ENCODE results near the gene GTF2A1.
A peak's percentile ranks its signal among the peaks of the same experiment; 100 is the strongest.

The GTF2A1 gene

GRCh38 chr14:81132468-81132867, 88.3 kb downstream of the GTF2A1 start:
- no peak for DNase-seq (ENCODE audit: low read depth, low spot score)
- no peak overlapping the region for H3K27ac ChIP-seq
- no peak for TF ChIP-seq POLR2AphosphoS5 (IDR thresholded peaks at IDR 0.05; ENCODE audit: borderline replicate concordance, low read depth, low read length)
- TF ChIP-seq EZH2 (IDR thresholded peaks at IDR 0.05), result no peak
- TF ChIP-seq FOXP2 (optimal IDR thresholded peaks at IDR 0.05; ENCODE audit: control extremely low read depth, extremely low read length, insufficient read depth), result no peak
- H3K9me3 ChIP-seq (ENCODE audit: low read depth, low read length), result no peaks in the 10 kb centered on the region
- H3K36me3 ChIP-seq (ENCODE audit: insufficient read depth, low read length), result no peaks in the 10 kb centered on the region
- no peak overlapping the region for H3K4me3 ChIP-seq
- no peak overlapping the region for H3K9ac ChIP-seq (ENCODE audit: insufficient read length)

- Histone ChIP-seq H3K36me3 (ENCODE audit: insufficient read depth, low read length) (no peaks in the 10 kb centered on the region), H3K9ac (ENCODE audit: insufficient read length) (no peak overlapping the region), H3K9me3 (ENCODE audit: low read depth, low read length) (no peaks in the 10 kb centered on the region), H3K4me3 (no peak overlapping the region), H3K27ac (no peak overlapping the region)
- TF ChIP-seq POLR2AphosphoS5 (IDR thresholded peaks at IDR 0.05; ENCODE audit: borderline replicate concordance, low read depth, low read length), result no peak
- no peak for DNase-seq (ENCODE audit: low read depth, low spot score)
Measured at GRCh38 chr14:81129242-81129641, 91.5 kb downstream of the GTF2A1 start.

GRCh38 chr14:81127785-81128184, 93.0 kb downstream of the GTF2A1 start:
- TF ChIP-seq EZH2 (IDR thresholded peaks at IDR 0.05) (no peak), POLR2AphosphoS5 (IDR thresholded peaks at IDR 0.05; ENCODE audit: borderline replicate concordance, low read depth, low read length) (no peak; the same call in 1 of the 2 replicates), FOXP2 (optimal IDR thresholded peaks at IDR 0.05; ENCODE audit: control extremely low read depth, extremely low read length, insufficient read depth) (no peak)
- no peaks in the 10 kb centered on the region for H3K9me3 ChIP-seq (ENCODE audit: low read depth, low read length)
- H3K36me3 ChIP-seq (ENCODE audit: insufficient read depth, low read length), result no peaks in the 10 kb centered on the region
- no peak overlapping the region for H3K9ac ChIP-seq (ENCODE audit: insufficient read length)
- no peak overlapping the region for H3K27ac ChIP-seq
- H3K4me3 ChIP-seq, result no peak overlapping the region
- DNase-seq (ENCODE audit: low read depth, low spot score), result peak; percentile 72

- H3K4me3 ChIP-seq, result no peak overlapping the region
- DNase-seq (ENCODE audit: low read depth, low spot score), result no peak
- TF ChIP-seq POLR2AphosphoS5 (IDR thresholded peaks at IDR 0.05; ENCODE audit: borderline replicate concordance, low read depth, low read length) (no peak), EZH2 (IDR thresholded peaks at IDR 0.05) (no peak), FOXP2 (optimal IDR thresholded peaks at IDR 0.05; ENCODE audit: control extremely low read depth, extremely low read length, insufficient read depth) (no peak)
- H3K27ac ChIP-seq, result no peak overlapping the region
- no peaks in the 10 kb centered on the region for H3K36me3 ChIP-seq (ENCODE audit: insufficient read depth, low read length)
- no peaks in the 10 kb centered on the region for H3K9me3 ChIP-seq (ENCODE audit: low read depth, low read length)
- H3K9ac ChIP-seq (ENCODE audit: insufficient read length), result no peak overlapping the region
Measured at GRCh38 chr14:81125536-81125935, 95.2 kb downstream of the GTF2A1 start.
